PFSK-1 (cell line): ENCODE measurements around the gene RPP25.

Experiments
- POLR2AphosphoS5 ChIP-seq: IDR thresholded peaks from 2 replicates; pipeline ENCODE4 v1.6.1; 2012; ENCODE audit warnings: low read depth, mild to moderate bottlenecking, control low read depth, low read length, moderate library complexity
- SIN3A ChIP-seq: IDR thresholded peaks from 2 replicates; pipeline ENCODE4 v1.6.1; 2012; ENCODE audit warnings: mild to moderate bottlenecking, low read length, moderate library complexity, borderline replicate concordance; ENCODE audit not compliant: insufficient read depth
- TF ChIP-seq, protein P1 (sequence below), 2 experiments: IDR thresholded peaks; 2 replicates each; pipeline versions ENCODE4 v1.6.1 to v1.8.0; 2011 to 2012; ENCODE audit warnings: low read depth in 2 of 2, low read length in 2 of 2, control low read depth in 1 of 2, inconsistent platforms in 1 of 2, mild to moderate bottlenecking in 1 of 2, moderate library complexity in 1 of 2; ENCODE audit not compliant: insufficient read depth in 1 of 2

DNA sequence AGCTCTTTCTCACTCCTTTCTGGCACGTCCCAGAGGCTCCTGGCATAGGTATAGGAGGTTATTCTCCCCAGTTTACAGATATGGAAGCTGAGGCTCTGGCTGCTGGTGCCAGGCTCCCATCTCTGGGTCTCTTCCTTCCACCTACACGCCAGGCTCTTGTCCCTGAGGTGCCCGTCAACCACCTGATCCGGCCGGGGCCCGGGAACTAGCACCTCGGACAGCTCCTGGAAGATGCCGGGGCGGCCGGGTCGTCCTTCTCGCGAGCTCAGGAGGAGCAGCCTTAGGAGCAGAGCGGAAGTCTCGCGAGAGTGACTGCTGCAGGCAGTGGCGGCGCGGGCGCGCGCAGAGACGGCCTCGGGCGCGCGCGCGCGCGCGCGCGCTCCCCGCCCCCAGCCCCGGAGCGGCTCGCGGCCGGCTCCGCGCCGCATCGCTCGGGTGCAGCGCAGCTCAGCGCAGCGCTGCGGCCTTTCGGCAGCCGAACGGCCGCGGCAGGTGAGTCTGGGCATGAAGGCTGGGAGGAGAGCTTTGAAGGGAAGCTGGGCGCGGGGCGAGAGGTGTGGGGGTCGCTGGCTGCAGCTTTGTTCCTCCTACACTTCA is 38.7 kb upstream of the RPP25 start, which contains the start of gene SCAMP5:
- TF ChIP-seq SIN3A, result peak; percentile 99
- no peak for TF ChIP-seq POLR2AphosphoS5
- TF ChIP-seq, protein P1, sequence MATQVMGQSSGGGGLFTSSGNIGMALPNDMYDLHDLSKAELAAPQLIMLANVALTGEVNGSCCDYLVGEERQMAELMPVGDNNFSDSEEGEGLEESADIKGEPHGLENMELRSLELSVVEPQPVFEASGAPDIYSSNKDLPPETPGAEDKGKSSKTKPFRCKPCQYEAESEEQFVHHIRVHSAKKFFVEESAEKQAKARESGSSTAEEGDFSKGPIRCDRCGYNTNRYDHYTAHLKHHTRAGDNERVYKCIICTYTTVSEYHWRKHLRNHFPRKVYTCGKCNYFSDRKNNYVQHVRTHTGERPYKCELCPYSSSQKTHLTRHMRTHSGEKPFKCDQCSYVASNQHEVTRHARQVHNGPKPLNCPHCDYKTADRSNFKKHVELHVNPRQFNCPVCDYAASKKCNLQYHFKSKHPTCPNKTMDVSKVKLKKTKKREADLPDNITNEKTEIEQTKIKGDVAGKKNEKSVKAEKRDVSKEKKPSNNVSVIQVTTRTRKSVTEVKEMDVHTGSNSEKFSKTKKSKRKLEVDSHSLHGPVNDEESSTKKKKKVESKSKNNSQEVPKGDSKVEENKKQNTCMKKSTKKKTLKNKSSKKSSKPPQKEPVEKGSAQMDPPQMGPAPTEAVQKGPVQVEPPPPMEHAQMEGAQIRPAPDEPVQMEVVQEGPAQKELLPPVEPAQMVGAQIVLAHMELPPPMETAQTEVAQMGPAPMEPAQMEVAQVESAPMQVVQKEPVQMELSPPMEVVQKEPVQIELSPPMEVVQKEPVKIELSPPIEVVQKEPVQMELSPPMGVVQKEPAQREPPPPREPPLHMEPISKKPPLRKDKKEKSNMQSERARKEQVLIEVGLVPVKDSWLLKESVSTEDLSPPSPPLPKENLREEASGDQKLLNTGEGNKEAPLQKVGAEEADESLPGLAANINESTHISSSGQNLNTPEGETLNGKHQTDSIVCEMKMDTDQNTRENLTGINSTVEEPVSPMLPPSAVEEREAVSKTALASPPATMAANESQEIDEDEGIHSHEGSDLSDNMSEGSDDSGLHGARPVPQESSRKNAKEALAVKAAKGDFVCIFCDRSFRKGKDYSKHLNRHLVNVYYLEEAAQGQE (IDR thresholded peaks at IDR 0.05; ENCODE audit: insufficient read depth in 1 of 2, low read depth in 2 of 2, low read length in 2 of 2), result peak; percentile 95 to 97
